SHP77 (cell line): ENCODE data around the gene CMTM6.
"Not testable (repeated sequence)": the region's sequence is repeated elsewhere in the genome, so short reads cannot be mapped to it uniquely, and the experiment has no call there.

ENCODE experiments used
- DNase-seq, 2 experiments: peaks; one replicate each; lab custom pipeline; 2025; lab: John Stamatoyannopoulos, UW

CMTM6 gene

GRCh38 chr3:32466808-32467207 lies 35.8 kb downstream of the CMTM6 start:
- DNase-seq, result not testable (repeated sequence)

- not testable (repeated sequence) for DNase-seq
Measured at GRCh38 chr3:32464726-32465125, 37.9 kb downstream of the CMTM6 start.

GRCh38 chr3:32463415-32463814 lies 39.2 kb downstream of the CMTM6 start:
- DNase-seq, result not testable (repeated sequence)

DNA sequence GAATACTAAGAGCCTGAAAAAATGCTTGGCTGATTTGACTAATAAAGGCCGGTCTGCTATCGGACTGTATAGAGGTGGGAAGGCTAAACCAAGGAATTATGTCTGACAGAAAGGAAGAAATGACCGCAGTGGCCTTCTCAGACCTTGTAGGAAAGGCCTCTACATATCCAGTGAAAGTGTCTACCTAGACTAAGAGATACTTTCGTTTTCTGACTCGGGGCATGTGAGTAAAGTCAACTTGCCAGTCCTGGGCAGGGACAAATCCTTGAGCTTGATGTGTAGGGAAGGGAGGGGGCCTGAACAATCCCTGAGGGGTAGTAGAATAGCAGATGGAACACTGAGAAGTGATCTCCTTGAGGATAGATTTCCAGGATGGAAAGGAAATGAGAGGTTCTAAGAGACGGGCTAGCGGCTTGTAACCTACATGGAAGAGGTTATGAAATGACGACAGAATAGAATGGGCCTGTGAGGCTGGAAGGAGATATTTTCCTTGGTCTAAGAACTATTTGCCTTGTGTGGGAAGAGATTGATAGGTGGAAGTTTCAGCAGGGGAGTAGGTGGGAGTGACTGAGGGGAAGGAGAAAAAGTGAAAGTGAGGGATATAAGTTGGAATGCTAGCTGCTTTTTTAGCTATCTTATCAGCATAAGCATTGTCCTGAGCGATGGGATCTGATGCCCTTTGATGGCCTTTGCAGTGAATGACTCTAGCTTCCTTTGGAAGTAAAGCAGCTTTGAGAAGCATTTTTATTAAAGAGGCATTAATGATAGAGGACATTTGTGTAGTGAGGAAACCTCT lies 40.3 kb downstream of the CMTM6 start:
- not testable (repeated sequence) for DNase-seq

- DNase-seq, result not testable (repeated sequence)
Measured at GRCh38 chr3:32460817-32461496, 41.7 kb downstream of the CMTM6 start.

- DNase-seq, result peak; percentile 73
Measured at GRCh38 chr3:32460031-32460749, 42.5 kb downstream of the CMTM6 start.

DNA sequence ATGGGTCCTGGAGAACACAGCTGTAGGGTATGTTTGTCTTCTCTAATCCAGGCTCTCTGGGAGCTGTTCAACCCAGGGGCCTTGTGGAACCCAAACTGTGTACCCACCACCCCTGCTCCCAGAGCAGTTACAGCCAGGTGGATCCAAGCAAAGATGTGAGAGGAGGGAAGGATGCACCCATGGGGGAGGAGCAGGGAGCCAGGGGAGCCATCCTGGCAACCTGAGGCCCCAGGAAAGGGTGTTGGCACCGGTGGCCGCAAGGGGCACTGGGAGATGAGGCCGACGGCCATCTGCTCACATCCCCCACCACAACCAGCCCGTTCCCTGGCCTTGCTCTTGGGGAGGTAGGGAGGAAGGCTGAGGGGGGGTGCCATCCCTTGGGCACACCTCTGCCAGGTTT lies 43.2 kb downstream of the CMTM6 start:
- no peak for DNase-seq

DNA sequence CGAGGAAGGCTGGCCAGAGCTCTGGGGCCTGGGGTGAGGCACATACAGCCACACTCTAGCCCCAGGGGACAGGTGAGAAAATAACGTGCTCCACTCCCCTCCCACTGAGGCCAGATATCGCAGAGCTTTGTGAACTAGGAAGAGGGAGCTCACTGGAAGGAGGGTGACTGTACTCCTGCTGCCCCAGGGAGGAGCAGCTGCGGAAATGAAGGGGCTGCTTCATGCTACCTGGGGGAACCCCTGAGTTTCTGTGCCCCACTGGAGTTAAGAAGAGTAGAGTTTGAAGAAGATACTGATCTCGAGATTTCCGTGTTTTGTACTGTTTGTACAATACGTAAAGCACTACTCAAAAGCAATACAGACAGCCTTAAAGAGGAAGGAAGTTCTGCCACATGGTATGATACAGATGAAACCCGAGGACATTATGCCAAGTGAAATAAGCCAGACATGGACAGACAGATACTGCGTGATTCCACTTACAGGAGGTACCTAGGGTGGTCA lies 44.6 kb downstream of the CMTM6 start:
- no peak for DNase-seq

DNA sequence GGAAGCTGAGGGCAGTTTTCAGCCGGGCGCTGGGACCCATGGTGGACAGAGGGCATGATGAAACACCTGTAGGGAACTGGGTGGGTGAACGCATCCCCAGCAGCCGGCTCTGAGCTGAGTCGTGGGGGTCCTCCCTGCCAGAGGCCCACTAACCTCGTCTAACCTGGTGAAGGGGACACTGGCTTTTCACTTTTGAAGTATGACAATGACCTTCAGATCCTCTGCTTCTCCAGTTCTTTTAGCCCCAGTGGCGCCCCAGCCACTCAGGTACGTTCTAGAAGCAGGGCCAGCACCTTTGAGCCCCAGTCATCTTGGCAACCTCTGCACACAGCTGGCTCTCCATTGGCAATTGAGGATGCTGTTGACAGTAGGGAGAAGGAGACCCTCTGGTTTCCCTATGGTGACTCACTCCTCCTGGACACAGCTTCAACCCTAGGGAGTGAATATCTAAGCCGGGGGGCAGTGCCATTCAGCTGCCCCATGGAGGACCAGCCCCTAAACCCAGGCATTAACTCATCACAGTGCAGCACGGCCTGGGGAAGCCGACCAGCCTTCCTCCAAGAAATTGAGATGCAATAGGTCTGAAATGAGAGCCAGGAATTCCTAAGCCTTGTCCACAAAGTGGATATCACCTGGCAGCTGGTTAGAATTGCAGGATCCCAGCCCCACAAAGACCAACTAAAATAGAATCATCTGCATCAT lies 46.1 kb downstream of the CMTM6 start:
- no peak for DNase-seq

GRCh38 chr3:32455609-32456428 lies 46.8 kb downstream of the CMTM6 start:
- DNase-seq, result no peak

DNA sequence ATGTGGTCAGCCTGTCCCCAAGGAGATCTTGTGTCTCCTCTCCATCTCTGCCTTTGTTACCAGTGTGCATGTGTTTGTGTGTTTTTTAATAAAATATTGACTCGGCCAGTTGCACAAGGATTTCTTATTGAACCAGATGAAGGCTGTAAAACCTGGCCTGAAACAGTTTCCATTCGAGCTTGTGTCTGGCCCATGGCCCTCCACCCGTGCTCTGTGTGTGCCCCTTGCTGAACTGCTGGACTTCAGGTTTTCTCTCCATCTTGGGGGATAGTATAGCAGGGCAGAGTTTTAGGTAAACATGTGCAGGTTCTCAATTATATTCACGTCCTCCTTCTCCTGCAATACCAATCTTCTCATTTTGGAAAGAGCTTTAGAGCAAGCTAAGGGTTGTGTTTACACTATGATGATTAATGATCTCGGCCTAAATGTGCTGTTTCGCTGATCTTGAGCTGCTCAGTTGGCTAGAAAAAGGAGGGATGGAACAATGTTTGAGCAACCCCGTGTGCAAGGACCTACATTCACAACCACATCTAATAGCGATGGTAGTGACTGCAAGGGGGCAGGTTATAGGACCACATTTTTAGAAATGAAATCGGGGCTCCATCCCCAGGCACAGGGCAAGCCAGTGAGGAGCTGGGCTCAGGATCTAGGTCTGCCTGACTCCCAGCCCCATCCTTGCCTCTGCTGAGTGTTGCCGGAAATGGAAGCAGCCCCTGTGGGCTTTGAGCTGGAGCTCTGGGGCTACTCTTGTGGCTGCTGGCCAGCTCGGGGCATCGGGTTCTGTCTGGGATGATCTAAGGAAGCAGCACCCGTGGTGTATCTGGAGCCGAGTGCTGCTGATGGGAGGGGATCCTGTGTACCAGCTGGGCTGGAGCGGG lies 47.7 kb downstream of the CMTM6 start:
- peak in 1 of 2 experiments; percentile 19 for DNase-seq

GRCh38 chr3:32454111-32454510 lies 48.5 kb downstream of the CMTM6 start:
- no peak for DNase-seq

GRCh38 chr3:32453346-32453745 lies 49.3 kb downstream of the CMTM6 start:
- no peak for DNase-seq

- DNase-seq, result no peak
Measured at GRCh38 chr3:32452009-32452408, 50.6 kb downstream of the CMTM6 start.

GRCh38 chr3:32450992-32451659 lies 51.5 kb downstream of the CMTM6 start:
- DNase-seq, result no peak

GRCh38 chr3:32450426-32450825 lies 52.2 kb downstream of the CMTM6 start:
- no peak for DNase-seq

- no peak for DNase-seq
Measured at GRCh38 chr3:32449691-32450090, 53.0 kb downstream of the CMTM6 start.

GRCh38 chr3:32448686-32449474 lies 53.8 kb downstream of the CMTM6 start:
- peak in 1 of 2 experiments; percentile 28 for DNase-seq
